Measurements from ENCODE around the gene USP6NL. TPM values are rescaled to one million over a fixed set of nuclear protein-coding genes. Genes with fewer than 3 reads are reported as not detected.

USP6NL gene
- total and polyA plus RNA-seq, 2 of the 8 experiments (the other 6 are each of a cell fraction or from before 2014, with no cell fraction given) = 10.9 to 28.8 TPM

- no peak for TF ChIP-seq CHD7 (IDR thresholded peaks at IDR 0.05; ENCODE audit: insufficient replicate concordance, low read length)
These were observed 51.3 kb downstream of the USP6NL start (continued) for GRCh38 chr10:11560076-11560709.
